Hepatocyte (in vitro differentiated cells): ENCODE data around the gene MRM3. TPM values are rescaled to one million over a fixed set of nuclear protein-coding genes. Genes with fewer than 3 reads are reported as not detected.
A peak's percentile ranks its signal among the peaks of the same experiment; 100 is the strongest.
"Not testable (repeated sequence)": the region's sequence is repeated elsewhere in the genome, so short reads cannot be mapped to it uniquely, and the experiment has no call there.

ENCODE experiments used
- DNase-seq: peaks from one replicate; pipeline ENCODE4 v3.0.0-alpha.2; 2016; ENCODE audit warnings: low spot score
- H2AFZ ChIP-seq: fragments of 200-600 bp; sonication (generic); 2 replicates; pipeline ENCODE4 v1.6.0; 2016; ENCODE audit warnings: antibody characterized with exemption, mild to moderate bottlenecking
- H3K27ac ChIP-seq: fragments of 200-600 bp; sonication (generic); 2 replicates; pipeline ENCODE4 v1.5.1; 2016; ENCODE audit warnings: mild to moderate bottlenecking
- H3K27me3 ChIP-seq: fragments of 200-600 bp; sonication (generic); 2 replicates; pipeline ENCODE4 v1.6.1; 2016
- H3K36me3 ChIP-seq: fragments of 200-600 bp; sonication (generic); replicated peaks from 2 replicates; pipeline ENCODE4 v1.5.1; 2016; ENCODE audit warnings: low read depth; ENCODE audit not compliant: insufficient read depth
- H3K4me1 ChIP-seq: fragments of 200-600 bp; sonication (generic); 2 replicates; pipeline ENCODE4 v1.5.1; 2016; ENCODE audit warnings: mild to moderate bottlenecking, moderate library complexity; ENCODE audit not compliant: insufficient read depth
- H3K4me2 ChIP-seq: fragments of 200-600 bp; sonication (generic); 2 replicates; pipeline ENCODE4 v1.6.0; 2016
- H3K4me3 ChIP-seq: fragments of 200-600 bp; sonication (generic); 2 replicates; pipeline ENCODE4 v1.5.1; 2016; ENCODE audit warnings: mild to moderate bottlenecking
- H3K79me2 ChIP-seq: fragments of 200-600 bp; sonication (generic); 2 replicates; pipeline ENCODE4 v1.6.0; 2017; ENCODE audit warnings: mild to moderate bottlenecking
- H3K9me2 ChIP-seq: fragments of 200-600 bp; sonication (generic); replicated peaks from 2 replicates; pipeline ENCODE4 v1.6.0; 2017; ENCODE audit warnings: mild to moderate bottlenecking; ENCODE audit not compliant: insufficient read depth
- H3K9me3 ChIP-seq: fragments of 200-600 bp; sonication (generic); 2 replicates; pipeline ENCODE4 v1.5.1; 2016; ENCODE audit warnings: low read depth, mild to moderate bottlenecking
- H4K20me1 ChIP-seq: fragments of 200-600 bp; sonication (generic); 2 replicates; pipeline ENCODE4 v1.6.0; 2016; ENCODE audit warnings: mild to moderate bottlenecking; ENCODE audit not compliant: insufficient read depth, poor library complexity, severe bottlenecking
- CTCF ChIP-seq: fragments of 200-600 bp; sonication (generic); IDR thresholded peaks from 2 replicates; pipeline ENCODE4 v1.5.1; 2016; ENCODE audit warnings: antibody characterized with exemption, mild to moderate bottlenecking; ENCODE audit not compliant: poor library complexity
- EZH2 ChIP-seq: fragments of 200-600 bp; sonication (generic); IDR thresholded peaks from 2 replicates; pipeline ENCODE4 v1.6.1; 2016; ENCODE audit warnings: antibody characterized with exemption, mild to moderate bottlenecking, borderline replicate concordance
- EZH2phosphoT487 ChIP-seq: fragments of 200-600 bp; sonication (generic); IDR thresholded peaks from one replicate; pipeline ENCODE4 v1.6.1; 2018; ENCODE audit warnings: antibody characterized with exemption, mild to moderate bottlenecking, low read depth, moderate library complexity; ENCODE audit not compliant: unreplicated experiment, severe bottlenecking
- WGBS: methylation state at CpG from one replicate; pipeline ENCODE4 v1.1.6; 2016; ENCODE audit warnings: low lambda C conversion rate; ENCODE audit errors: missing lambda C conversion rate; 5-methylcytosine and 5-hydroxymethylcytosine counted together
- polyA plus RNA-seq: library from polyadenylated mRNA; unstranded; fragments of >200 nt; fragmentation: Nextera tagmentation; extraction: Ambion mirVana; gene quantifications from 2 replicates; pipeline ENCODE4 v1.2.1, GENCODE V29; 2016
- total RNA-seq: library from RNA; depleted of rRNA; stranded (reverse); fragments of >200 nt; gene quantifications from 2 replicates; pipeline ENCODE4 v1.2.3, GENCODE V29; 2014

Gene MRM3
- total and polyA plus RNA-seq, 2 experiments from 2014 or later = 14.6 to 15.3 TPM

- H3K27me3 ChIP-seq = no peaks in the 10 kb centered on the region
- no peaks in the 10 kb centered on the region for H3K9me3 ChIP-seq
- no peak for TF ChIP-seq EZH2
- no peak for TF ChIP-seq EZH2phosphoT487
- no peak for TF ChIP-seq CTCF
- DNase-seq = no peak
- H3K79me2 ChIP-seq = peaks cover 70% of the 10 kb centered on the region
- H3K9me2 ChIP-seq = no peaks in the 10 kb centered on the region
- 86% methylated on average over 6 of the region's 6 CpGs for WGBS
- no peaks in the 10 kb centered on the region for H3K36me3 ChIP-seq
- no peak overlapping the region for H3K27ac ChIP-seq
- no peak overlapping the region for H3K4me2 ChIP-seq
- H3K4me1 ChIP-seq = no peaks in the 10 kb centered on the region
- H4K20me1 ChIP-seq = no peaks in the 10 kb centered on the region
- H2AFZ ChIP-seq = no peak overlapping the region
- no peak overlapping the region for H3K4me3 ChIP-seq
Measured at GRCh38 chr17:834136-834535, 52.0 kb downstream of the MRM3 start.

GRCh38 chr17:835263-835662 is 53.1 kb downstream of the MRM3 start:
- no peak overlapping the region for H2AFZ ChIP-seq
- H3K9me2 ChIP-seq = no peaks in the 10 kb centered on the region
- 68% methylated on average over 9 of the region's 9 CpGs for whole genome bisulfite sequencing
- peak overlapping the region; percentile 55 for H3K27ac ChIP-seq
- H3K36me3 ChIP-seq = no peaks in the 10 kb centered on the region
- no peaks in the 10 kb centered on the region for H4K20me1 ChIP-seq
- no peaks in the 10 kb centered on the region for H3K27me3 ChIP-seq
- H3K79me2 ChIP-seq = peaks cover 73% of the 10 kb centered on the region
- H3K4me3 ChIP-seq = no peak overlapping the region
- TF ChIP-seq CTCF (no peak), EZH2 (no peak), EZH2phosphoT487 (no peak)
- no peak overlapping the region for H3K4me2 ChIP-seq
- no peaks in the 10 kb centered on the region for H3K9me3 ChIP-seq
- H3K4me1 ChIP-seq = no peaks in the 10 kb centered on the region
- peak; percentile 55 for DNase-seq

GRCh38 chr17:835721-836120 is 53.6 kb downstream of the MRM3 start:
- H3K27me3 ChIP-seq, H4K20me1 ChIP-seq, H3K9me2 ChIP-seq, H3K4me3 ChIP-seq, H3K9me3 ChIP-seq, DNase-seq, H3K36me3 ChIP-seq, H3K4me2 ChIP-seq, H2AFZ ChIP-seq, H3K4me1 ChIP-seq: not testable (repeated sequence)
- peaks cover 73% of the 10 kb centered on the region for H3K79me2 ChIP-seq
- peak overlapping the region; percentile 55 for H3K27ac ChIP-seq
- whole genome bisulfite sequencing = 81% methylated on average over 3 of the region's 27 CpGs

GRCh38 chr17:836151-836550 is 54.0 kb downstream of the MRM3 start:
- Histone ChIP-seq H3K4me3 (no peak overlapping the region), H4K20me1 (no peaks in the 10 kb centered on the region), H3K9me3 (no peaks in the 10 kb centered on the region), H3K36me3 (no peaks in the 10 kb centered on the region), H3K4me1 (no peaks in the 10 kb centered on the region), H3K4me2 (no peak overlapping the region), H3K27me3 (no peaks in the 10 kb centered on the region), H3K27ac (no peak overlapping the region), H3K9me2 (no peaks in the 10 kb centered on the region), H3K79me2 (peaks cover 74% of the 10 kb centered on the region), H2AFZ (no peak overlapping the region)
- WGBS = 79% methylated on average over 9 of the region's 9 CpGs
- no peak for TF ChIP-seq CTCF
- TF ChIP-seq EZH2 = no peak
- TF ChIP-seq EZH2phosphoT487 = no peak
- no peak for DNase-seq
